Endothelial cell (in vitro differentiated cells): ENCODE measurements around the gene SVBP. TPM values are rescaled to one million over a fixed set of nuclear protein-coding genes. Genes with fewer than 3 reads are reported as not detected.

ENCODE experiments used
- DNase-seq: peaks from one replicate; pipeline ENCODE4 v3.0.0; 2021; ENCODE audit warnings: low spot score
- H3K27ac Mint-ChIP-seq: one replicate; pipeline ENCODE4 v1.8.0; 2021; ENCODE audit warnings: mixed read lengths, inconsistent platforms; ENCODE audit not compliant: unreplicated experiment
- H3K27me3 Mint-ChIP-seq: one replicate; pipeline ENCODE4 v1.8.0; 2021; ENCODE audit warnings: mild to moderate bottlenecking, moderate library complexity, mixed read lengths, inconsistent platforms; ENCODE audit not compliant: unreplicated experiment
- H3K36me3 Mint-ChIP-seq: one replicate; pipeline ENCODE4 v1.8.0; 2021; ENCODE audit warnings: mild to moderate bottlenecking, low read depth, mixed read lengths, inconsistent platforms; ENCODE audit not compliant: unreplicated experiment
- H3K4me1 Mint-ChIP-seq: one replicate; pipeline ENCODE4 v1.8.0; 2021; ENCODE audit warnings: mild to moderate bottlenecking, mixed read lengths, inconsistent platforms; ENCODE audit not compliant: unreplicated experiment
- H3K4me3 Mint-ChIP-seq: one replicate; pipeline ENCODE4 v1.8.0; 2021; ENCODE audit warnings: mild to moderate bottlenecking, mixed read lengths, inconsistent platforms; ENCODE audit not compliant: unreplicated experiment
- H3K9me3 Mint-ChIP-seq: one replicate; pipeline ENCODE4 v1.8.0; 2021; ENCODE audit warnings: mixed read lengths, inconsistent platforms; ENCODE audit not compliant: unreplicated experiment
- total RNA-seq: library from RNA; stranded (reverse); fragmentation: NEBNext Ultra II Directional; extraction: Animal tissue kit (Norgen Biotek cat#: 25700); gene quantifications from one replicate; pipeline ENCODE4 v1.2.1, GENCODE V29; 2021; ENCODE audit not compliant: unreplicated experiment
- TF ChIP-seq, protein P1 (sequence below): fragments of 200-600 bp; sonication (generic); IDR thresholded peaks from one replicate; pipeline ENCODE4 v1.5.0; 2021; ENCODE audit warnings: antibody characterized with exemption; ENCODE audit not compliant: unreplicated experiment

The SVBP gene
- total RNA-seq, 1 donor from 2014 or later = 55.1 TPM

- Mint-ChIP-seq H3K27me3 (peaks cover 2% of the 10 kb centered on the region), H3K27ac (no peak overlapping the region), H3K4me3 (peak overlapping the region; percentile 0), H3K36me3 (peaks cover 42% of the 10 kb centered on the region), H3K9me3 (no peaks in the 10 kb centered on the region), H3K4me1 (peaks cover 17% of the 10 kb centered on the region)
- DNase-seq = no peak
- TF ChIP-seq, protein P1, sequence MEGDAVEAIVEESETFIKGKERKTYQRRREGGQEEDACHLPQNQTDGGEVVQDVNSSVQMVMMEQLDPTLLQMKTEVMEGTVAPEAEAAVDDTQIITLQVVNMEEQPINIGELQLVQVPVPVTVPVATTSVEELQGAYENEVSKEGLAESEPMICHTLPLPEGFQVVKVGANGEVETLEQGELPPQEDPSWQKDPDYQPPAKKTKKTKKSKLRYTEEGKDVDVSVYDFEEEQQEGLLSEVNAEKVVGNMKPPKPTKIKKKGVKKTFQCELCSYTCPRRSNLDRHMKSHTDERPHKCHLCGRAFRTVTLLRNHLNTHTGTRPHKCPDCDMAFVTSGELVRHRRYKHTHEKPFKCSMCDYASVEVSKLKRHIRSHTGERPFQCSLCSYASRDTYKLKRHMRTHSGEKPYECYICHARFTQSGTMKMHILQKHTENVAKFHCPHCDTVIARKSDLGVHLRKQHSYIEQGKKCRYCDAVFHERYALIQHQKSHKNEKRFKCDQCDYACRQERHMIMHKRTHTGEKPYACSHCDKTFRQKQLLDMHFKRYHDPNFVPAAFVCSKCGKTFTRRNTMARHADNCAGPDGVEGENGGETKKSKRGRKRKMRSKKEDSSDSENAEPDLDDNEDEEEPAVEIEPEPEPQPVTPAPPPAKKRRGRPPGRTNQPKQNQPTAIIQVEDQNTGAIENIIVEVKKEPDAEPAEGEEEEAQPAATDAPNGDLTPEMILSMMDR = no peak
Measured at GRCh38 chr1:42848823-42849537, 31.8 kb upstream of the SVBP start.

DNA sequence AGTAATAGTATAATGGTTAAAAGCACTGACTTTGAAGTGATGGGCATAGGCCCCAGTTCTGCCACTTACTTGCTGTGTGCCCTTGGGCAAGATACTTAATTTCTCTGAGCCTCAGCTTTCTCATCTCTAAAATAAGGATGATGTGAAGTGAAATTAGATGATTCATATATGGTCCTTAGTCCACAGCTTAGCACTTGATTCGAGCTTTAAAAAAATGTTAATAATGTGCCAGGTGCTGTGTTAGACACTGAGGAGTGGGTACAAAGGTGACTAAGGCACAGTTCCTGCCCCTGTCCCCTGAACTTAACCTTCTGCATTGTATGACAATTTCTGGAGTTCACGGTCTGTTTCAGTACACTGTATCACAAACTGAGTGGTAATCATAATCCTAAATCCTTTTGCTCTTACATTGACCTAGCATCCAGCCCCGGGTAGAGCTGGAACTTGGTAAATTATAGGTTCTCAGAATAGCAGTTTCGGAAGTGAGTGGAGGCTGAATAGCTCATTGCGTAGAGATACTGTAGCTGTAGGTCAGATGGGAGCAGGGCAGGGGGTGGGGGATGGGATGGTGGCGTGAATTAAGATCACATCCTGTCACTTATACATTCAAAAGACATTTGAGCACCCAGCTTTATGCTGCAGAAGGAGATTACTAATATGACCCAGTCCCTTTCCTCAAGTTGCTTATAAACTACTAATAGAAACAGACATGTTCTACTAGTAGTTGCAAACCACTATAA is 30.7 kb upstream of the SVBP start:
- no peaks in the 10 kb centered on the region for H3K9me3 Mint-ChIP-seq
- H3K36me3 Mint-ChIP-seq = peaks cover 44% of the 10 kb centered on the region
- H3K27ac Mint-ChIP-seq = peak overlapping the region; percentile 72
- peak overlapping the region; percentile 100 for H3K4me3 Mint-ChIP-seq
- H3K4me1 Mint-ChIP-seq = peaks cover 17% of the 10 kb centered on the region
- TF ChIP-seq, protein P1 = no peak
- no peak for DNase-seq
- peaks cover 4% of the 10 kb centered on the region for H3K27me3 Mint-ChIP-seq

GRCh38 chr1:42847111-42847595 is 30.0 kb upstream of the SVBP start:
- peaks cover 6% of the 10 kb centered on the region for H3K27me3 Mint-ChIP-seq
- peaks cover 17% of the 10 kb centered on the region for H3K4me1 Mint-ChIP-seq
- H3K9me3 Mint-ChIP-seq = no peaks in the 10 kb centered on the region
- H3K36me3 Mint-ChIP-seq = peaks cover 46% of the 10 kb centered on the region
- H3K4me3 Mint-ChIP-seq = peak overlapping the region; percentile 100
- H3K27ac Mint-ChIP-seq = peak overlapping the region; percentile 52
- TF ChIP-seq, protein P1 = no peak
- DNase-seq = no peak

GRCh38 chr1:42846257-42847110 is 29.3 kb upstream of the SVBP start, which contains the start of gene ZNF691:
TSS of gene ZNF691 (plus strand) at chr1:42846613. CDS start at chr1:42849659, 3,046 bp downstream.
- H3K9me3 Mint-ChIP-seq = no peaks in the 10 kb centered on the region
- H3K4me1 Mint-ChIP-seq = peaks cover 17% of the 10 kb centered on the region
- H3K36me3 Mint-ChIP-seq = peaks cover 44% of the 10 kb centered on the region
- peak within 1 kb of the TSS; percentile 100 for H3K4me3 Mint-ChIP-seq
- H3K27ac Mint-ChIP-seq = peak within 1 kb of the TSS; percentile 52
- TF ChIP-seq, protein P1 = no peak
- peaks cover 6% of the 10 kb centered on the region for H3K27me3 Mint-ChIP-seq
- peak; percentile 84 for DNase-seq
